Neural cell (in vitro differentiated cells): ENCODE measurements around the gene RASL11B. TPM values are rescaled to one million over a fixed set of nuclear protein-coding genes. Genes with fewer than 3 reads are reported as not detected.

ENCODE experiments used
- H2AFZ ChIP-seq: fragments of 200-600, 300-800 bp; sonication (generic), shearing (Covaris generic); 2 replicates; pipeline ENCODE4 v1.6.0; 2014; ENCODE audit warnings: low read depth, mild to moderate bottlenecking, antibody characterized with exemption, low read length, moderate library complexity
- H3F3A ChIP-seq: fragments of 200-600 bp; shearing (Covaris generic); 2 replicates; pipeline ENCODE4 v1.6.1; 2016; ENCODE audit warnings: mild to moderate bottlenecking, moderate library complexity, mixed read lengths, antibody characterized with exemption, low read length; ENCODE audit not compliant: insufficient read depth, poor library complexity, severe bottlenecking
- H3K27ac ChIP-seq: fragments of 200-600, 300-800 bp; sonication (generic), shearing (Covaris generic); 2 replicates; pipeline ENCODE4 v1.5.1; 2014; ENCODE audit warnings: mild to moderate bottlenecking, low read length, moderate library complexity
- H3K27me3 ChIP-seq: fragments of 300-800, 200-600 bp; sonication (generic), shearing (Covaris generic); 2 replicates; pipeline ENCODE4 v1.6.0; 2014; ENCODE audit warnings: mild to moderate bottlenecking, low read depth, low read length, moderate library complexity; ENCODE audit not compliant: insufficient read depth
- H3K36me3 ChIP-seq: fragments of 300-800, 200-600 bp; sonication (generic), shearing (Covaris generic); 2 replicates; pipeline ENCODE4 v1.5.1; 2014; ENCODE audit warnings: mild to moderate bottlenecking, antibody characterized with exemption, low read length, moderate library complexity; ENCODE audit not compliant: insufficient read depth
- H3K4me2 ChIP-seq: fragments of 300-800, 200-600 bp; sonication (generic), shearing (Covaris generic); 2 replicates; pipeline ENCODE4 v1.6.0; 2014; ENCODE audit warnings: mild to moderate bottlenecking, low read length
- H3K4me3 ChIP-seq: fragments of 300-800, 200-600 bp; sonication (generic), shearing (Covaris generic); 2 replicates; pipeline ENCODE4 v1.5.1; 2014; ENCODE audit warnings: mild to moderate bottlenecking, low read length, moderate library complexity
- H3K79me2 ChIP-seq: fragments of 200-600 bp; shearing (Covaris generic); replicated peaks from 2 replicates; pipeline ENCODE4 v1.6.0; 2014; ENCODE audit warnings: mild to moderate bottlenecking, low read length, moderate library complexity; ENCODE audit not compliant: insufficient read depth
- H3K9ac ChIP-seq: fragments of 300-800, 200-600 bp; sonication (generic), shearing (Covaris generic); 2 replicates; pipeline ENCODE4 v1.6.1; 2016; ENCODE audit warnings: mild to moderate bottlenecking, low read length, mixed read lengths
- H3K9me2 ChIP-seq: fragments of 200-600 bp; shearing (Covaris generic); 2 replicates; pipeline ENCODE4 v1.6.1; 2016; ENCODE audit warnings: mild to moderate bottlenecking, low read length, mixed read lengths; ENCODE audit not compliant: insufficient read depth
- H3K9me3 ChIP-seq: fragments of 200-600, 300-800 bp; sonication (generic), shearing (Covaris generic); 2 replicates; pipeline ENCODE4 v1.6.1; 2016; ENCODE audit warnings: mild to moderate bottlenecking, mixed run types, low read length, moderate library complexity, mixed read lengths
- H4K20me1 ChIP-seq: fragments of 200-600 bp; shearing (Covaris generic); 2 replicates; pipeline ENCODE4 v1.6.1; 2016; ENCODE audit warnings: mild to moderate bottlenecking, mixed run types; ENCODE audit not compliant: insufficient read depth
- EP300 ChIP-seq: fragments of 450-650 bp; conservative IDR thresholded peaks from 2 replicates; pipeline ENCODE4 v1.6.1; 2014; ENCODE audit warnings: antibody characterized with exemption, mild to moderate bottlenecking, moderate library complexity; ENCODE audit not compliant: poor library complexity, severe bottlenecking
- EZH2 ChIP-seq: fragments of 200-600, 300-800 bp; shearing (Covaris generic), sonication (generic); IDR thresholded peaks from 2 replicates; pipeline ENCODE4 v1.6.1; 2014; ENCODE audit warnings: antibody characterized with exemption, low read length, borderline replicate concordance, mild to moderate bottlenecking; ENCODE audit not compliant: insufficient read depth, poor library complexity, severe bottlenecking
- MXI1 ChIP-seq: fragments of 450-650 bp; conservative IDR thresholded peaks from 2 replicates; pipeline ENCODE4 v1.6.1; 2014; ENCODE audit warnings: antibody characterized with exemption, mild to moderate bottlenecking; ENCODE audit not compliant: poor library complexity, severe bottlenecking
- POLR2AphosphoS5 ChIP-seq: IDR thresholded peaks from 2 replicates; pipeline ENCODE4 v1.6.1; 2012
- RAD21 ChIP-seq: fragments of 450-650 bp; conservative IDR thresholded peaks from 2 replicates; pipeline ENCODE4 v1.6.1; 2014; ENCODE audit warnings: antibody characterized with exemption, mild to moderate bottlenecking, moderate library complexity
- SMC3 ChIP-seq: fragments of 450-650 bp; conservative IDR thresholded peaks from 2 replicates; pipeline ENCODE4 v1.6.1; 2014; ENCODE audit warnings: antibody characterized with exemption, mild to moderate bottlenecking, moderate library complexity; ENCODE audit not compliant: poor library complexity
- TAF1 ChIP-seq: IDR thresholded peaks from 2 replicates; pipeline ENCODE4 v1.6.1; 2012; ENCODE audit warnings: low read depth
- polyA plus RNA-seq: library from polyadenylated mRNA; depleted of rRNA; stranded (reverse); fragments of >200 nt; gene quantifications from 2 replicates; pipeline ENCODE4 v1.2.3, GENCODE V29; 2014
- TF ChIP-seq, protein P1 (sequence below): fragments of 450-650 bp; IDR thresholded peaks from 2 replicates; pipeline ENCODE4 v1.5.1; 2014; ENCODE audit warnings: antibody characterized with exemption, mild to moderate bottlenecking, moderate library complexity; ENCODE audit not compliant: poor library complexity, severe bottlenecking
- TF ChIP-seq, protein P2 (sequence below): IDR thresholded peaks from 2 replicates; pipeline ENCODE4 v1.6.1; 2012; ENCODE audit warnings: borderline replicate concordance

RASL11B gene
- polyA plus RNA-seq, 1 donor from 2014 or later, result 2.1 TPM

- no peaks in the 10 kb centered on the region for H4K20me1 ChIP-seq
- H3F3A ChIP-seq, result no peaks in the 10 kb centered on the region
- H3K9me2 ChIP-seq, result no peaks in the 10 kb centered on the region
- no peaks in the 10 kb centered on the region for H3K27me3 ChIP-seq
- no peak overlapping the region for H2AFZ ChIP-seq
- TF ChIP-seq POLR2AphosphoS5, result no peak
- no peak overlapping the region for H3K4me3 ChIP-seq
- no peaks in the 10 kb centered on the region for H3K9me3 ChIP-seq
- H3K4me2 ChIP-seq, result no peak overlapping the region
- H3K9ac ChIP-seq, result no peak overlapping the region
- no peak overlapping the region for H3K27ac ChIP-seq
- no peaks in the 10 kb centered on the region for H3K36me3 ChIP-seq
- H3K79me2 ChIP-seq, result no peaks in the 10 kb centered on the region
Measured at GRCh38 chr4:52823702-52824092, 38.4 kb upstream of the RASL11B start.

- H4K20me1 ChIP-seq, result no peaks in the 10 kb centered on the region
- no peaks in the 10 kb centered on the region for H3K9me3 ChIP-seq
- no peak overlapping the region for H3K4me2 ChIP-seq
- H3K4me3 ChIP-seq, result no peak overlapping the region
- H3K27me3 ChIP-seq, result no peaks in the 10 kb centered on the region
- no peaks in the 10 kb centered on the region for H3K36me3 ChIP-seq
- H2AFZ ChIP-seq, result no peak overlapping the region
- no peaks in the 10 kb centered on the region for H3K9me2 ChIP-seq
- H3K79me2 ChIP-seq, result no peaks in the 10 kb centered on the region
- no peak overlapping the region for H3K27ac ChIP-seq
- H3K9ac ChIP-seq, result no peak overlapping the region
- TF ChIP-seq SMC3 (no peak), MXI1 (no peak), RAD21 (no peak), EP300 (no peak), TAF1 (no peak), EZH2 (no peak), POLR2AphosphoS5 (no peak)
- TF ChIP-seq, protein P1, sequence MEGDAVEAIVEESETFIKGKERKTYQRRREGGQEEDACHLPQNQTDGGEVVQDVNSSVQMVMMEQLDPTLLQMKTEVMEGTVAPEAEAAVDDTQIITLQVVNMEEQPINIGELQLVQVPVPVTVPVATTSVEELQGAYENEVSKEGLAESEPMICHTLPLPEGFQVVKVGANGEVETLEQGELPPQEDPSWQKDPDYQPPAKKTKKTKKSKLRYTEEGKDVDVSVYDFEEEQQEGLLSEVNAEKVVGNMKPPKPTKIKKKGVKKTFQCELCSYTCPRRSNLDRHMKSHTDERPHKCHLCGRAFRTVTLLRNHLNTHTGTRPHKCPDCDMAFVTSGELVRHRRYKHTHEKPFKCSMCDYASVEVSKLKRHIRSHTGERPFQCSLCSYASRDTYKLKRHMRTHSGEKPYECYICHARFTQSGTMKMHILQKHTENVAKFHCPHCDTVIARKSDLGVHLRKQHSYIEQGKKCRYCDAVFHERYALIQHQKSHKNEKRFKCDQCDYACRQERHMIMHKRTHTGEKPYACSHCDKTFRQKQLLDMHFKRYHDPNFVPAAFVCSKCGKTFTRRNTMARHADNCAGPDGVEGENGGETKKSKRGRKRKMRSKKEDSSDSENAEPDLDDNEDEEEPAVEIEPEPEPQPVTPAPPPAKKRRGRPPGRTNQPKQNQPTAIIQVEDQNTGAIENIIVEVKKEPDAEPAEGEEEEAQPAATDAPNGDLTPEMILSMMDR, result no peak
- TF ChIP-seq, protein P2, sequence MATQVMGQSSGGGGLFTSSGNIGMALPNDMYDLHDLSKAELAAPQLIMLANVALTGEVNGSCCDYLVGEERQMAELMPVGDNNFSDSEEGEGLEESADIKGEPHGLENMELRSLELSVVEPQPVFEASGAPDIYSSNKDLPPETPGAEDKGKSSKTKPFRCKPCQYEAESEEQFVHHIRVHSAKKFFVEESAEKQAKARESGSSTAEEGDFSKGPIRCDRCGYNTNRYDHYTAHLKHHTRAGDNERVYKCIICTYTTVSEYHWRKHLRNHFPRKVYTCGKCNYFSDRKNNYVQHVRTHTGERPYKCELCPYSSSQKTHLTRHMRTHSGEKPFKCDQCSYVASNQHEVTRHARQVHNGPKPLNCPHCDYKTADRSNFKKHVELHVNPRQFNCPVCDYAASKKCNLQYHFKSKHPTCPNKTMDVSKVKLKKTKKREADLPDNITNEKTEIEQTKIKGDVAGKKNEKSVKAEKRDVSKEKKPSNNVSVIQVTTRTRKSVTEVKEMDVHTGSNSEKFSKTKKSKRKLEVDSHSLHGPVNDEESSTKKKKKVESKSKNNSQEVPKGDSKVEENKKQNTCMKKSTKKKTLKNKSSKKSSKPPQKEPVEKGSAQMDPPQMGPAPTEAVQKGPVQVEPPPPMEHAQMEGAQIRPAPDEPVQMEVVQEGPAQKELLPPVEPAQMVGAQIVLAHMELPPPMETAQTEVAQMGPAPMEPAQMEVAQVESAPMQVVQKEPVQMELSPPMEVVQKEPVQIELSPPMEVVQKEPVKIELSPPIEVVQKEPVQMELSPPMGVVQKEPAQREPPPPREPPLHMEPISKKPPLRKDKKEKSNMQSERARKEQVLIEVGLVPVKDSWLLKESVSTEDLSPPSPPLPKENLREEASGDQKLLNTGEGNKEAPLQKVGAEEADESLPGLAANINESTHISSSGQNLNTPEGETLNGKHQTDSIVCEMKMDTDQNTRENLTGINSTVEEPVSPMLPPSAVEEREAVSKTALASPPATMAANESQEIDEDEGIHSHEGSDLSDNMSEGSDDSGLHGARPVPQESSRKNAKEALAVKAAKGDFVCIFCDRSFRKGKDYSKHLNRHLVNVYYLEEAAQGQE, result no peak
- H3F3A ChIP-seq, result no peaks in the 10 kb centered on the region
Measured at GRCh38 chr4:52824270-52824602, 37.9 kb upstream of the RASL11B start.
